Osteoblast (primary cell): Measurements from ENCODE around the gene ACER3. TPM values are rescaled to one million over a fixed set of nuclear protein-coding genes. Genes with fewer than 3 reads are reported as not detected.
A peak's percentile ranks its signal among the peaks of the same experiment; 100 is the strongest.

ENCODE experiments used
- DNase-seq: peaks from one replicate; pipeline ENCODE4 v3.0.0; 2011; ENCODE audit warnings: low spot score, mixed read lengths; ENCODE audit not compliant: insufficient read length; ENCODE audit errors: missing footprints
- H2AFZ ChIP-seq: 2 replicates; pipeline ENCODE4 v1.6.0; 2011; ENCODE audit warnings: mild to moderate bottlenecking, low read length
- H3K27ac ChIP-seq: 2 replicates; pipeline ENCODE4 v1.5.1; 2011; ENCODE audit warnings: mild to moderate bottlenecking, low read depth, low read length, moderate library complexity
- H3K27me3 ChIP-seq: 2 replicates; pipeline ENCODE4 v1.6.0; 2012; ENCODE audit warnings: mild to moderate bottlenecking, control low read depth, inconsistent platforms, low read length, moderate library complexity; ENCODE audit not compliant: insufficient read depth
- H3K36me3 ChIP-seq: 2 replicates; pipeline ENCODE4 v1.5.1; 2011; ENCODE audit warnings: mild to moderate bottlenecking, low read length, control low read depth, moderate library complexity; ENCODE audit not compliant: insufficient read depth
- H3K4me1 ChIP-seq: 2 replicates; pipeline ENCODE4 v1.5.1; 2011; ENCODE audit warnings: mild to moderate bottlenecking, low read length, control low read depth, moderate library complexity; ENCODE audit not compliant: insufficient read depth
- H3K4me2 ChIP-seq: 2 replicates; pipeline ENCODE4 v1.6.0; 2011; ENCODE audit warnings: mild to moderate bottlenecking, low read length; ENCODE audit not compliant: insufficient read depth
- H3K4me3 ChIP-seq: fragments of 200-600 bp; sonication (generic); 3 replicates; pipeline ENCODE4 v1.5.1; 2012; ENCODE audit warnings: mild to moderate bottlenecking, low read length, inconsistent platforms; ENCODE audit not compliant: insufficient read depth
- H3K79me2 ChIP-seq: 2 replicates; pipeline ENCODE4 v1.6.0; 2012; ENCODE audit warnings: mild to moderate bottlenecking, low read length, control low read depth, inconsistent platforms; ENCODE audit not compliant: insufficient read depth
- H3K9me3 ChIP-seq: 2 replicates; pipeline ENCODE4 v1.5.1; 2011; ENCODE audit warnings: low read depth, low read length, control low read depth
- H4K20me1 ChIP-seq: 2 replicates; pipeline ENCODE4 v1.6.0; 2012; ENCODE audit warnings: mild to moderate bottlenecking, low read length, control low read depth; ENCODE audit not compliant: insufficient read depth
- CTCF ChIP-seq: IDR thresholded peaks from 2 replicates; pipeline ENCODE4 v1.5.1; 2011; ENCODE audit warnings: mild to moderate bottlenecking, low read depth, low read length, moderate library complexity; ENCODE audit errors: extremely low read depth
- total RNA-seq: library from RNA; depleted of rRNA; stranded (reverse); fragments of >200 nt; gene quantifications from 2 replicates; pipeline ENCODE4 v1.2.3, GENCODE V29; 2012

The ACER3 gene
- total RNA-seq, 1 donor: 9.8 TPM

GRCh38 chr11:77037057-77037456 is 176.3 kb downstream of the ACER3 start:
- Histone ChIP-seq H3K79me2 (no peaks in the 10 kb centered on the region), H3K9me3 (no peaks in the 10 kb centered on the region), H3K27me3 (peaks cover 38% of the 10 kb centered on the region), H3K4me3 (no peak overlapping the region), H2AFZ (no peak overlapping the region), H3K4me1 (no peaks in the 10 kb centered on the region), H4K20me1 (no peaks in the 10 kb centered on the region), H3K4me2 (no peak overlapping the region), H3K36me3 (no peaks in the 10 kb centered on the region), H3K27ac (no peak overlapping the region)
- no peak for TF ChIP-seq CTCF
- DNase-seq: no peak

- DNase-seq: peak; percentile 82
- Histone ChIP-seq H3K36me3 (no peaks in the 10 kb centered on the region), H3K4me3 (no peak overlapping the region), H3K27me3 (peaks cover 38% of the 10 kb centered on the region), H3K27ac (no peak overlapping the region), H3K4me2 (no peak overlapping the region), H3K79me2 (no peaks in the 10 kb centered on the region), H3K9me3 (no peaks in the 10 kb centered on the region), H4K20me1 (no peaks in the 10 kb centered on the region), H3K4me1 (no peaks in the 10 kb centered on the region), H2AFZ (no peak overlapping the region)
- no peak for TF ChIP-seq CTCF
These were observed 177.5 kb downstream of the ACER3 start for GRCh38 chr11:77038029-77038824.

- H3K36me3 ChIP-seq: no peaks in the 10 kb centered on the region
- H3K9me3 ChIP-seq: no peaks in the 10 kb centered on the region
- no peak overlapping the region for H3K4me3 ChIP-seq
- H4K20me1 ChIP-seq: no peaks in the 10 kb centered on the region
- TF ChIP-seq CTCF: no peak
- no peak overlapping the region for H3K27ac ChIP-seq
- no peak overlapping the region for H2AFZ ChIP-seq
- H3K4me1 ChIP-seq: no peaks in the 10 kb centered on the region
- DNase-seq: no peak
- peaks cover 38% of the 10 kb centered on the region for H3K27me3 ChIP-seq
- no peaks in the 10 kb centered on the region for H3K79me2 ChIP-seq
- no peak overlapping the region for H3K4me2 ChIP-seq
These were observed 178.2 kb downstream of the ACER3 start for GRCh38 chr11:77038825-77039326.

GRCh38 chr11:77039491-77040400 is 179.0 kb downstream of the ACER3 start:
- peak overlapping the region; percentile 65 for H3K4me3 ChIP-seq
- H3K9me3 ChIP-seq: no peaks in the 10 kb centered on the region
- no peak overlapping the region for H3K27ac ChIP-seq
- H3K79me2 ChIP-seq: no peaks in the 10 kb centered on the region
- peaks cover 38% of the 10 kb centered on the region for H3K27me3 ChIP-seq
- no peaks in the 10 kb centered on the region for H3K36me3 ChIP-seq
- peak overlapping the region; percentile 63 for H2AFZ ChIP-seq
- peak overlapping the region; percentile 68 for H3K4me2 ChIP-seq
- H4K20me1 ChIP-seq: no peaks in the 10 kb centered on the region
- peak; percentile 57 for TF ChIP-seq CTCF
- no peaks in the 10 kb centered on the region for H3K4me1 ChIP-seq
- peak; percentile 97 for DNase-seq
